Activated CD4-positive, alpha-beta memory T cell treated with anti-CD3 and anti-CD28 coated beads, Interleukin-2, amount 10 ng/mL, durations not matched to agents 7 days and 5 days (primary cell): Measurements from ENCODE around the gene DNAJC5G. TPM values are rescaled to one million over a fixed set of nuclear protein-coding genes. Genes with fewer than 3 reads are reported as not detected.

Experiments used
- CTCF ChIA-PET: fragments of 350-600 bp; sonication (Branson Sonifier 250); formaldehyde crosslinking; loops from one replicate; lab custom pipeline; 2021; ENCODE audit warnings: antibody characterized with exemption, inconsistent platforms; lab: Charles Lee
- POLR2A ChIA-PET: fragments of 350-600 bp; sonication (Branson Sonifier 250); formaldehyde crosslinking; loops from one replicate; lab custom pipeline; 2021; ENCODE audit warnings: antibody characterized with exemption; lab: Charles Lee
- DNase-seq: peaks from one replicate; pipeline ENCODE4 v3.0.0-alpha.2; 2020
- H3K27ac Mint-ChIP-seq: one replicate; pipeline ENCODE4 v1.8.0; 2021; ENCODE audit warnings: mild to moderate bottlenecking, mixed read lengths
- H3K27me3 Mint-ChIP-seq: one replicate; pipeline ENCODE4 v1.8.0; 2021; ENCODE audit warnings: mixed read lengths
- H3K36me3 Mint-ChIP-seq: one replicate; pipeline ENCODE4 v1.8.0; 2021; ENCODE audit warnings: low read depth, mixed read lengths
- H3K4me1 Mint-ChIP-seq: one replicate; pipeline ENCODE4 v1.8.0; 2021; ENCODE audit warnings: mixed read lengths
- H3K4me3 Mint-ChIP-seq: one replicate; pipeline ENCODE4 v1.8.0; 2021; ENCODE audit warnings: mild to moderate bottlenecking, mixed read lengths
- H3K9me3 Mint-ChIP-seq: one replicate; pipeline ENCODE4 v1.8.0; 2021; ENCODE audit warnings: mixed read lengths
- total RNA-seq, 2 experiments: library from RNA; stranded (reverse); gene quantifications; one replicate each; pipeline ENCODE4 v1.2.3, GENCODE V29; 2021

DNAJC5G gene
- total RNA-seq, 2 experiments from 2014 or later, result not detected

- POLR2A ChIA-PET, result interaction anchor here (0.8 to 3.4 kb wide), 22 partner anchors 8 to 341 kb away, joined by 3 to 22 read pairs (median 6); partner anchors contain the start of genes AGBL5, GTF3C2, OST4 and PPM1G
- H3K27me3 Mint-ChIP-seq, result no peaks in the 10 kb centered on the region
- H3K27ac Mint-ChIP-seq, result peak overlapping the region; percentile 79
- peak; percentile 31 for DNase-seq
- H3K4me3 Mint-ChIP-seq, result peak overlapping the region; percentile 97
- no peaks in the 10 kb centered on the region for H3K9me3 Mint-ChIP-seq
- peaks cover 22% of the 10 kb centered on the region for H3K4me1 Mint-ChIP-seq
- CTCF ChIA-PET, result interaction anchor here (0.9 to 3.0 kb wide), 7 partner anchors 10 to 361 kb away, joined by 3 to 19 read pairs (median 3); partner anchors contain the start of gene TRIM54
- H3K36me3 Mint-ChIP-seq, result peaks cover 23% of the 10 kb centered on the region
Observed at GRCh38 chr2:27322301-27322765, 47.1 kb downstream of the DNAJC5G start.

- ChIA-PET CTCF (interaction anchor here (0.9 to 3.0 kb wide), 8 partner anchors 20 to 360 kb away, joined by 3 to 19 read pairs (median 4); partner anchors contain the start of gene TRIM54), POLR2A (interaction anchor here (0.8 to 3.4 kb wide), 25 partner anchors 8 to 536 kb away, joined by 3 to 22 read pairs (median 5); partner anchors contain the start of genes AGBL5, GTF3C2, OST4 and PPM1G)
- no peaks in the 10 kb centered on the region for H3K27me3 Mint-ChIP-seq
- H3K4me1 Mint-ChIP-seq, result peaks cover 22% of the 10 kb centered on the region
- no peaks in the 10 kb centered on the region for H3K9me3 Mint-ChIP-seq
- peaks cover 26% of the 10 kb centered on the region for H3K36me3 Mint-ChIP-seq
- H3K27ac Mint-ChIP-seq, result peak within 1 kb of the TSS; percentile 79
- DNase-seq, result peak; percentile 91
- H3K4me3 Mint-ChIP-seq, result peak within 1 kb of the TSS; percentile 97
Observed at GRCh38 chr2:27322766-27323595, 47.7 kb downstream of the DNAJC5G start, which contains the start of gene MPV17. Gene MPV17 (minus strand): TSS chr2:27323097. CDS start chr2:27322517, 580 bp downstream.

- Mint-ChIP-seq H3K27ac (peak overlapping the region; percentile 79), H3K27me3 (no peaks in the 10 kb centered on the region), H3K36me3 (peaks cover 33% of the 10 kb centered on the region), H3K4me1 (peaks cover 22% of the 10 kb centered on the region), H3K9me3 (no peaks in the 10 kb centered on the region), H3K4me3 (peak overlapping the region; percentile 97)
- ChIA-PET CTCF (interaction anchor here (1.0 to 3.0 kb wide), 5 partner anchors 20 to 360 kb away, joined by 3 to 19 read pairs (median 6); no protein-coding TSS in a partner anchor), POLR2A (interaction anchor here (0.8 to 3.4 kb wide), 16 partner anchors 9 to 537 kb away, joined by 3 to 22 read pairs (median 8); partner anchors contain the start of genes GTF3C2, PPM1G, SLC4A1AP and SNX17)
- DNase-seq, result no peak
Observed at GRCh38 chr2:27323596-27324285, 48.5 kb downstream of the DNAJC5G start.

GRCh38 chr2:27324720-27325119 is 49.5 kb downstream of the DNAJC5G start:
- Mint-ChIP-seq H3K4me1 (peaks cover 22% of the 10 kb centered on the region), H3K4me3 (no peak overlapping the region), H3K27me3 (no peaks in the 10 kb centered on the region), H3K9me3 (no peaks in the 10 kb centered on the region), H3K36me3 (peaks cover 37% of the 10 kb centered on the region), H3K27ac (peak overlapping the region; percentile 4)
- no peak for DNase-seq
- POLR2A ChIA-PET, result interaction anchor here (1.3 kb wide), 1 partner anchor 339 kb away, joined by 3 read pairs; the partner anchor contains the start of genes SLC4A1AP and SUPT7L
- CTCF ChIA-PET, result interaction anchor here (1.3 to 3.0 kb wide), 2 partner anchors 22 to 68 kb away, joined by 4 to 19 read pairs; no protein-coding TSS in a partner anchor

Other genes with a start within 250 kb of the DNAJC5G start
- 10 to 100 TPM; 80.4 to 80.7 TPM for gene TMEM214, start 242.5 kb upstream of the DNAJC5G start, total RNA-seq
- 10 to 100 TPM; 16.9 to 18.3 TPM for gene AGBL5, start 223.8 kb upstream of the DNAJC5G start, total RNA-seq
- 100 to 1,000 TPM; 305 to 312 TPM for gene OST4, start 203.8 kb upstream of the DNAJC5G start, total RNA-seq
- under 1 TPM; 0.70 to 0.78 TPM for gene EMILIN1, start 196.8 kb upstream of the DNAJC5G start, total RNA-seq
- gene KHK, start 188.7 kb upstream of the DNAJC5G start, total RNA-seq, result 1 to 10 TPM; 5.6 to 6.6 TPM
- 1 to 10 TPM in 1 of 2 experiments, under 1 TPM in 1; 0.75 to 1.2 TPM for gene CGREF1, start 156.3 kb upstream of the DNAJC5G start, total RNA-seq
- under 1 TPM; 0.13 to 0.20 TPM for gene ABHD1, start 151.6 kb upstream of the DNAJC5G start, total RNA-seq
- 10 to 100 TPM; 67.4 to 72.7 TPM for gene PREB, start 140.8 kb upstream of the DNAJC5G start, total RNA-seq
- not detected for gene PRR30, start 136.0 kb upstream of the DNAJC5G start, total RNA-seq
- not detected for gene TCF23, start 126.4 kb upstream of the DNAJC5G start, total RNA-seq
- 10 to 100 TPM; 94.9 to 97.8 TPM for gene ATRAID, start 63.4 kb upstream of the DNAJC5G start, total RNA-seq
- gene SLC5A6, start 63.2 kb upstream of the DNAJC5G start, total RNA-seq, result 10 to 100 TPM; 20.8 to 23.6 TPM
- gene CAD, start 58.1 kb upstream of the DNAJC5G start, total RNA-seq, result 10 to 100 TPM; 39.7 TPM
- gene SLC30A3, start 12.4 kb upstream of the DNAJC5G start, total RNA-seq, result under 1 TPM; 0.45 TPM
- under 1 TPM in 1 of 2 experiments, not detected in 1; 0.13 TPM for gene TRIM54, start 7.0 kb downstream of the DNAJC5G start, total RNA-seq
- 1 to 10 TPM; 2.2 to 3.0 TPM for gene UCN, start 33.0 kb downstream of the DNAJC5G start, total RNA-seq
- gene MPV17, start 47.7 kb downstream of the DNAJC5G start, total RNA-seq, result 10 to 100 TPM; 83.3 to 83.9 TPM
- 10 to 100 TPM; 49.0 to 49.1 TPM for gene GTF3C2, start 81.3 kb downstream of the DNAJC5G start, total RNA-seq
- gene EIF2B4, start 94.9 kb downstream of the DNAJC5G start, total RNA-seq, result 10 to 100 TPM; 34.1 to 36.9 TPM
- gene SNX17, start 95.2 kb downstream of the DNAJC5G start, total RNA-seq, result 100 to 1,000 TPM; 116 to 123 TPM
- 10 to 100 TPM; 15.6 to 16.7 TPM for gene ZNF513, start 105.3 kb downstream of the DNAJC5G start, total RNA-seq
- gene PPM1G, start 134.2 kb downstream of the DNAJC5G start, total RNA-seq, result 100 to 1,000 TPM; 119 to 122 TPM
- gene NRBP1, start 153.2 kb downstream of the DNAJC5G start, total RNA-seq, result 100 to 1,000 TPM; 103 to 104 TPM
- gene KRTCAP3, start 166.9 kb downstream of the DNAJC5G start, total RNA-seq, result 10 to 100 TPM in 1 of 2 experiments, 1 to 10 TPM in 1; 7.5 to 10.1 TPM
- 1 to 10 TPM; 7.9 to 9.9 TPM for gene IFT172, start 214.3 kb downstream of the DNAJC5G start, total RNA-seq
- not detected for gene FNDC4, start 219.8 kb downstream of the DNAJC5G start, total RNA-seq
- gene GCKR, start 221.4 kb downstream of the DNAJC5G start, total RNA-seq, result not detected